ENCODE data around the gene COL28A1. TPM values are rescaled to one million over a fixed set of nuclear protein-coding genes. Genes with fewer than 3 reads are reported as not detected.

Gene COL28A1
- total and polyA plus RNA-seq, 4 donors, result 0.05 to 0.50 (median 0.18) TPM

GRCh38 chr7:7417414-7417813 lies 118.3 kb downstream of the COL28A1 start (continued):
- TF ChIP-seq HNF4G (IDR thresholded peaks at IDR 0.05), result no peak
- no peak for TF ChIP-seq TAF1 (conservative IDR thresholded peaks at IDR 0.05)
- no peak for TF ChIP-seq NR2F2 (IDR thresholded peaks at IDR 0.05)

- no peaks in the 10 kb centered on the region for H3K27me3 ChIP-seq (ENCODE audit: control insufficient read depth in 4 of 4, insufficient read depth in 4 of 4, low read length in 3 of 4)
- H3K9ac ChIP-seq (ENCODE audit: low read depth in 1 of 2, low read length in 2 of 2), result no peak overlapping the region
- H3K9me3 ChIP-seq (ENCODE audit: control insufficient read depth in 4 of 4, low read length in 3 of 4), result no peaks in the 10 kb centered on the region
- H3K4me1 ChIP-seq (ENCODE audit: control insufficient read depth in 4 of 4, insufficient read depth in 4 of 4, low read length in 3 of 4), result no peaks in the 10 kb centered on the region
- H3K36me3 ChIP-seq (ENCODE audit: control insufficient read depth in 4 of 4, insufficient read depth in 3 of 4, low read depth in 1 of 4, low read length in 3 of 4), result no peaks in the 10 kb centered on the region
- no peak for DNase-seq (ENCODE audit: low spot score)
- no peak overlapping the region for H3K27ac ChIP-seq (ENCODE audit: low read depth in 1 of 2, low read length in 2 of 2)
- no peak overlapping the region for H3K4me3 ChIP-seq (ENCODE audit: low read depth in 1 of 3, low read length in 3 of 3)
- TF ChIP-seq NR2F2 (IDR thresholded peaks at IDR 0.05) (no peak), FOXA2 (IDR thresholded peaks at IDR 0.05) (no peak), REST (IDR thresholded peaks at IDR 0.05) (no peak), GABPA (IDR thresholded peaks at IDR 0.05 in 1 of 2, conservative IDR thresholded peaks at IDR 0.05 in 1 of 2) (no peak), ATF3 (IDR thresholded peaks at IDR 0.05) (no peak), EGR1 (IDR thresholded peaks at IDR 0.05; ENCODE audit: low read depth in 2 of 2) (no peak), HNF4G (IDR thresholded peaks at IDR 0.05) (no peak), MAX (IDR thresholded peaks at IDR 0.05) (no peak), JUND (IDR thresholded peaks at IDR 0.05) (no peak), FOXA1 (IDR thresholded peaks at IDR 0.05) (no peak), CTCF (IDR thresholded peaks at IDR 0.05; ENCODE audit: low read depth, low read length, missing input control) (no peak), SP1 (IDR thresholded peaks at IDR 0.05) (no peak), ZBTB33 (IDR thresholded peaks at IDR 0.05) (no peak), RXRA (IDR thresholded peaks at IDR 0.05) (no peak)
- 61% methylated on average over 6 of the region's 6 CpGs for WGBS
These were observed 119.4 kb downstream of the COL28A1 start for GRCh38 chr7:7416031-7416858.

Data from liver (tissue), 9 donors.